ENCODE results near the gene MYH9.

The MYH9 gene

GRCh38 chr22:36285545-36285944 is 102.2 kb downstream of the MYH9 start:
- H3K9ac ChIP-seq, result no peak overlapping the region
- no peaks in the 10 kb centered on the region for H3K9me3 ChIP-seq (ENCODE audit: control insufficient read depth, low read length)
- H3K4me3 ChIP-seq (ENCODE audit: low read depth, low read length), result no peak overlapping the region
- H3K4me1 ChIP-seq, result no peaks in the 10 kb centered on the region
- H3K36me3 ChIP-seq (ENCODE audit: control insufficient read depth, insufficient read depth, low read length), result no peaks in the 10 kb centered on the region
- no peaks in the 10 kb centered on the region for H3K79me2 ChIP-seq
- no peaks in the 10 kb centered on the region for H3K27me3 ChIP-seq (ENCODE audit: control insufficient read depth, insufficient read depth, low read length)
- TF ChIP-seq, protein P1, sequence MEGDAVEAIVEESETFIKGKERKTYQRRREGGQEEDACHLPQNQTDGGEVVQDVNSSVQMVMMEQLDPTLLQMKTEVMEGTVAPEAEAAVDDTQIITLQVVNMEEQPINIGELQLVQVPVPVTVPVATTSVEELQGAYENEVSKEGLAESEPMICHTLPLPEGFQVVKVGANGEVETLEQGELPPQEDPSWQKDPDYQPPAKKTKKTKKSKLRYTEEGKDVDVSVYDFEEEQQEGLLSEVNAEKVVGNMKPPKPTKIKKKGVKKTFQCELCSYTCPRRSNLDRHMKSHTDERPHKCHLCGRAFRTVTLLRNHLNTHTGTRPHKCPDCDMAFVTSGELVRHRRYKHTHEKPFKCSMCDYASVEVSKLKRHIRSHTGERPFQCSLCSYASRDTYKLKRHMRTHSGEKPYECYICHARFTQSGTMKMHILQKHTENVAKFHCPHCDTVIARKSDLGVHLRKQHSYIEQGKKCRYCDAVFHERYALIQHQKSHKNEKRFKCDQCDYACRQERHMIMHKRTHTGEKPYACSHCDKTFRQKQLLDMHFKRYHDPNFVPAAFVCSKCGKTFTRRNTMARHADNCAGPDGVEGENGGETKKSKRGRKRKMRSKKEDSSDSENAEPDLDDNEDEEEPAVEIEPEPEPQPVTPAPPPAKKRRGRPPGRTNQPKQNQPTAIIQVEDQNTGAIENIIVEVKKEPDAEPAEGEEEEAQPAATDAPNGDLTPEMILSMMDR (IDR thresholded peaks at IDR 0.05), result no peak
- no peak overlapping the region for H2AFZ ChIP-seq
- no peak overlapping the region for H3K4me2 ChIP-seq (ENCODE audit: low read length)
- no peak overlapping the region for H3K27ac ChIP-seq

GRCh38 chr22:36285017-36285416 is 102.8 kb downstream of the MYH9 start:
- Histone ChIP-seq H3K27me3 (ENCODE audit: control insufficient read depth, insufficient read depth, low read length) (no peaks in the 10 kb centered on the region), H3K9ac (no peak overlapping the region), H2AFZ (no peak overlapping the region), H3K4me1 (no peaks in the 10 kb centered on the region), H3K4me3 (ENCODE audit: low read depth, low read length) (no peak overlapping the region), H3K36me3 (ENCODE audit: control insufficient read depth, insufficient read depth, low read length) (no peaks in the 10 kb centered on the region), H3K79me2 (no peaks in the 10 kb centered on the region), H3K4me2 (ENCODE audit: low read length) (no peak overlapping the region), H3K27ac (no peak overlapping the region), H3K9me3 (ENCODE audit: control insufficient read depth, low read length) (no peaks in the 10 kb centered on the region)
- TF ChIP-seq, protein P1 (IDR thresholded peaks at IDR 0.05), result no peak

DNA sequence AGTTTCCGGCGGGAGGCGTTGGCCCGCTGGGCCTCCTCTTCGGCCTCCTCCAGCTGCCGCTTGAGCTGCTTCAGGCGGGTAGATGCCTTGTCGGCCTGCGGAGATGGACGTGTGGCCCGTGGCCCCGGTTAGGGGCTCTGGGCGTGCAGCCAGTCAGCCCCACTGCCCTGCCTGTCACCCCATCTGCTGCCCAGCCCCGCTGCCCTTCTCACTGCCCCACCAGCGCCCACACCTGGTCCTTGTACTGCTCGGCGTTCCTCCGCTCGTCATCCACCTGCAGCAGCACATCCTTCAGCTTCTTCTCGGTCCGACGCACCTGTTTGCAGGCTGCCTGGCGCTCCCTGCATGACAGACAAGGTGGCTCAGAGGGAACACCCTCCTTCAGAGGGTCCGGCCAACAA is 103.6 kb downstream of the MYH9 start:
- Histone ChIP-seq H3K36me3 (ENCODE audit: control insufficient read depth, insufficient read depth, low read length) (no peaks in the 10 kb centered on the region), H3K4me2 (ENCODE audit: low read length) (no peak overlapping the region), H3K4me1 (no peaks in the 10 kb centered on the region), H2AFZ (no peak overlapping the region), H3K4me3 (ENCODE audit: low read depth, low read length) (no peak overlapping the region), H3K9ac (no peak overlapping the region), H3K27ac (no peak overlapping the region), H3K79me2 (no peaks in the 10 kb centered on the region), H3K27me3 (ENCODE audit: control insufficient read depth, insufficient read depth, low read length) (no peaks in the 10 kb centered on the region), H3K9me3 (ENCODE audit: control insufficient read depth, low read length) (no peaks in the 10 kb centered on the region)
- TF ChIP-seq, protein P1 (IDR thresholded peaks at IDR 0.05), result no peak

DNA sequence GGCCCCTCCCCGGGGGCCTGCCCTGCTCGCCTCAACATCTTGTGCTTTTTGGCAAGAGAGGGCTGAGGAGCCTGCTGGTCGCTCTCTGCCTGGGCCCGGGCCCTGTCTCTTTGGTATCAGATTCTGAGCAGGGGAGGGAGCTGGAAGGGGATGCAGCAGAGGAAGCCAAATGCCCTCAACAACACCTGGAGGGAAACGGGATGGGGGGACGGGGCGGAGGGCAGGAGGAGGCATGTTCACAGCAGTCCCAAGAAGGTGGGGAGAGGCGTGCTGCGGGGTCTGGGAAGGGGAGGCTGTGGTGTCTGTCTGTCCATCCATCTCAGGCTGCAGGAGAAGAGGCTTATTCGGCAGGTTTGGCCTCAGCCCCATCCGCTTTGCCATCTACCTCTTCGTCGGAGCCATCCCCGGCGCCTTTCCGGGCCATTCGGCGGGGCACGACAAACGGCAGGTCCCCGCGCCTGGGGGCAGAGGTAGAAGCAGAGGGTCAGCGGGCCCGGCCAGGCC is 105.4 kb downstream of the MYH9 start:
- Histone ChIP-seq H3K79me2 (no peaks in the 10 kb centered on the region), H3K4me1 (no peaks in the 10 kb centered on the region), H3K27ac (no peak overlapping the region), H3K36me3 (ENCODE audit: control insufficient read depth, insufficient read depth, low read length) (no peaks in the 10 kb centered on the region), H3K27me3 (ENCODE audit: control insufficient read depth, insufficient read depth, low read length) (no peaks in the 10 kb centered on the region), H3K9ac (no peak overlapping the region), H3K4me3 (ENCODE audit: low read depth, low read length) (no peak overlapping the region), H3K4me2 (ENCODE audit: low read length) (no peak overlapping the region), H3K9me3 (ENCODE audit: control insufficient read depth, low read length) (no peaks in the 10 kb centered on the region), H2AFZ (no peak overlapping the region)
- TF ChIP-seq, protein P1 (IDR thresholded peaks at IDR 0.05), result no peak

DNA sequence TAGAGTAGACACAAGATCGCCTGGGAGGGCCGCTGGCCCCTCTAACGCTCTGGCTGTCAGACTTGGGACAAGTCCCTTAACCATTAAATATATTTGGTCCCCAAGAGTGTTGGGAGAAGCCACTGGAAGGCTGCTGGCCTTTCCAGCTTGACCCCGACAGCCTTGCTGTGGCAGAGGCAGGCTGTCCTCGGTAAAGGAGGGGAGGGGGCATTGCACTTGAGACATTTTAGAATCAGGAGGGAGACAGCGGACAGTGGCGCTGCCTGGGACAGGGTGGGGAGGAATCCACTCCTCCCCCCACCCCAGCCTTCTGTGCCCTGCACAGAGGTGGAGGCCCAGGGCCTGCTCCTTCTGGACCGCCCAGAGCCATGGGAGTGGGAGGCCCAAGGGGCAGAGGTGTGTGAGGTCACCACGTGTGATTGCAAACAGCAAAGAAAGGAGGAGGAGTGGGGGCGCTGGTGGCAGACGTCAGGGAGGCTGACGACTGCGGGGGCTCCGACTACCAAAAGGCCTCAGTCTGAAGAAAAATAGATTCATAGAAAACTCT is 105.9 kb downstream of the MYH9 start:
- Histone ChIP-seq H3K9me3 (ENCODE audit: control insufficient read depth, low read length) (no peaks in the 10 kb centered on the region), H3K9ac (no peak overlapping the region), H3K4me3 (ENCODE audit: low read depth, low read length) (no peak overlapping the region), H3K4me2 (ENCODE audit: low read length) (no peak overlapping the region), H3K79me2 (no peaks in the 10 kb centered on the region), H3K36me3 (ENCODE audit: control insufficient read depth, insufficient read depth, low read length) (no peaks in the 10 kb centered on the region), H2AFZ (no peak overlapping the region), H3K27me3 (ENCODE audit: control insufficient read depth, insufficient read depth, low read length) (no peaks in the 10 kb centered on the region), H3K27ac (no peak overlapping the region), H3K4me1 (no peaks in the 10 kb centered on the region)
- TF ChIP-seq, protein P1 (IDR thresholded peaks at IDR 0.05), result no peak

All from parathyroid adenoma (tissue), 2 donors.